Stomach smooth muscle (tissue), 2 donors: Measurements from ENCODE around the gene PNLIPRP2.

Experiments
- H3K27ac ChIP-seq: one replicate; pipeline ENCODE4 v1.7.0; 2013; ENCODE audit warnings: mild to moderate bottlenecking, low read length, inconsistent platforms
- H3K27me3 ChIP-seq, 2 donors: one replicate each; pipeline ENCODE4 v1.7.0; 2013; ENCODE audit warnings: low read length in 2 of 2; ENCODE audit not compliant: insufficient read depth in 2 of 2, control insufficient read depth in 1 of 2
- H3K36me3 ChIP-seq, 2 donors: one replicate each; pipeline ENCODE4 v1.7.0; 2013; ENCODE audit warnings: low read length in 2 of 2; ENCODE audit not compliant: control insufficient read depth in 2 of 2, insufficient read depth in 2 of 2
- H3K4me1 ChIP-seq: one replicate; pipeline ENCODE4 v1.7.0; 2013; ENCODE audit warnings: low read length; ENCODE audit not compliant: control insufficient read depth, insufficient read depth
- H3K4me3 ChIP-seq, 2 donors: one replicate each; pipeline ENCODE4 v1.7.0; 2013; ENCODE audit warnings: low read length in 2 of 2
- H3K9ac ChIP-seq, 2 donors: one replicate each; pipeline ENCODE4 v1.7.0; 2013; ENCODE audit warnings: low read length in 2 of 2, mild to moderate bottlenecking in 1 of 2
- H3K9me3 ChIP-seq, 2 donors: one replicate each; pipeline ENCODE4 v1.7.0; 2013; ENCODE audit warnings: low read length in 2 of 2; ENCODE audit not compliant: control insufficient read depth in 2 of 2
- donor health status: healthy.
- donor health status: Pancreatic carcinoma.

PNLIPRP2 gene

GRCh38 chr10:116691635-116692034 is 70.9 kb downstream of the PNLIPRP2 start:
- no peaks in the 10 kb centered on the region for H3K27me3 ChIP-seq
- no peak overlapping the region for H3K4me3 ChIP-seq
- H3K4me1 ChIP-seq, result peaks cover 39% of the 10 kb centered on the region
- peaks cover 0 to 4% of the 10 kb centered on the region in 2 donors for H3K36me3 ChIP-seq
- no peak overlapping the region for H3K9ac ChIP-seq
- H3K27ac ChIP-seq, result no peak overlapping the region
- no peaks in the 10 kb centered on the region for H3K9me3 ChIP-seq

GRCh38 chr10:116692225-116692624 is 71.5 kb downstream of the PNLIPRP2 start:
- peaks cover 0 to 4% of the 10 kb centered on the region in 2 donors for H3K36me3 ChIP-seq
- H3K27ac ChIP-seq, result no peak overlapping the region
- H3K9me3 ChIP-seq, result no peaks in the 10 kb centered on the region
- H3K27me3 ChIP-seq, result no peaks in the 10 kb centered on the region
- H3K9ac ChIP-seq, result no peak overlapping the region
- H3K4me1 ChIP-seq, result peaks cover 39% of the 10 kb centered on the region
- no peak overlapping the region for H3K4me3 ChIP-seq

- Histone ChIP-seq H3K27me3 (no peaks in the 10 kb centered on the region), H3K9ac (no peak overlapping the region), H3K4me1 (peaks cover 33% of the 10 kb centered on the region), H3K36me3 (peaks cover 4 to 7% of the 10 kb centered on the region in 2 donors), H3K4me3 (no peak overlapping the region), H3K9me3 (no peaks in the 10 kb centered on the region), H3K27ac (no peak overlapping the region)
Observed at GRCh38 chr10:116694243-116694926, 73.6 kb downstream of the PNLIPRP2 start.
